SK-N-SH (cell line): ENCODE results near the gene PUSL1. TPM values are rescaled to one million over a fixed set of nuclear protein-coding genes. Genes with fewer than 3 reads are reported as not detected.
A peak's percentile ranks its signal among the peaks of the same experiment; 100 is the strongest.

Experiments
- CTCF ChIA-PET: fragments of 300-600, 350-600 bp; formaldehyde crosslinking; extraction: SDS; loops from one replicate; lab custom pipeline; 2021; lab: Yijun Ruan, JAX
- POLR2A ChIA-PET: fragments of 350-600 bp; sonication (Branson Sonifier 250); formaldehyde crosslinking; extraction: SDS; loops from one replicate; lab custom pipeline; 2020; ENCODE audit warnings: antibody characterized with exemption, inconsistent platforms; lab: Yijun Ruan, JAX
- DNase-seq: peaks from one replicate; pipeline ENCODE4 v3.0.0; 2012
- H2AFZ ChIP-seq: fragments of 200-600 bp; sonication (generic); 2 replicates; pipeline ENCODE4 v1.8.1; 2016; ENCODE audit warnings: antibody characterized with exemption, mild to moderate bottlenecking, low read depth
- H3F3A ChIP-seq: fragments of 200-600 bp; sonication (generic); replicated peaks from 2 replicates; pipeline ENCODE3; 2016; ENCODE audit warnings: antibody characterized with exemption, mild to moderate bottlenecking; ENCODE audit not compliant: insufficient read depth
- H3K27ac ChIP-seq, 2 experiments: fragments of 200-500 bp in 1 of 2; fragments of 200-600 bp in 1 of 2; sonication (Bioruptor generic) in 1 of 2; sonication (generic), shearing (Covaris generic) in 1 of 2; 2 replicates each; pipeline versions ENCODE4 v1.5.1 to v1.6.1; 2014 to 2016; ENCODE audit warnings: low read depth in 2 of 2, inconsistent platforms in 1 of 2, low read length in 1 of 2, mild to moderate bottlenecking in 1 of 2, mixed read lengths in 1 of 2
- H3K27me3 ChIP-seq: fragments of 200-600 bp; sonication (generic), shearing (Covaris generic); 2 replicates; pipeline ENCODE4 v1.6.1; 2016; ENCODE audit warnings: mixed run types; ENCODE audit not compliant: insufficient read depth
- H3K36me3 ChIP-seq, 2 experiments: fragments of 200-500 bp in 1 of 2; fragments of 200-600 bp in 1 of 2; sonication (Bioruptor generic) in 1 of 2; sonication (generic) in 1 of 2; replicated peaks in 1 of 2; 2 replicates each; pipeline versions ENCODE3 to v1.5.1; 2014 to 2016; ENCODE audit warnings: low read length in 1 of 2, mild to moderate bottlenecking in 1 of 2; ENCODE audit not compliant: insufficient read depth in 2 of 2, control insufficient read depth in 1 of 2
- H3K4me1 ChIP-seq, 2 experiments: fragments of 200-500 bp in 1 of 2; fragments of 200-600 bp in 1 of 2; sonication (Bioruptor generic) in 1 of 2; sonication (generic), shearing (Covaris generic) in 1 of 2; 2 replicates each; pipeline versions ENCODE4 v1.5.1 to v1.6.1; 2014 to 2016; ENCODE audit warnings: low read depth in 1 of 2, low read length in 1 of 2, mixed run types in 1 of 2; ENCODE audit not compliant: insufficient read depth in 2 of 2, control insufficient read depth in 1 of 2
- H3K4me2 ChIP-seq: fragments of 200-600 bp; sonication (generic), shearing (Covaris generic); 2 replicates; pipeline ENCODE4 v1.6.1; 2017; ENCODE audit warnings: mixed run types
- H3K4me3 ChIP-seq, 2 experiments: fragments of 200-500 bp in 1 of 2; fragments of 200-600 bp in 1 of 2; sonication (Bioruptor generic) in 1 of 2; sonication (generic), shearing (Covaris generic) in 1 of 2; 2 replicates each; pipeline versions ENCODE4 v1.5.1 to v1.8.1; 2014 to 2016; ENCODE audit warnings: low read depth in 2 of 2, inconsistent platforms in 1 of 2, low read length in 1 of 2, mild to moderate bottlenecking in 1 of 2, mixed read lengths in 1 of 2, moderate library complexity in 1 of 2
- H3K79me2 ChIP-seq: fragments of 200-600 bp; sonication (generic); 2 replicates; pipeline ENCODE4 v1.8.1; 2017; ENCODE audit warnings: mild to moderate bottlenecking; ENCODE audit not compliant: insufficient read depth
- H3K9ac ChIP-seq: fragments of 200-600 bp; sonication (generic); 2 replicates; pipeline ENCODE4 v1.6.1; 2017; ENCODE audit warnings: mixed run types
- H3K9me2 ChIP-seq: fragments of 200-600 bp; sonication (generic); 2 replicates; pipeline ENCODE4 v1.6.1; 2017; ENCODE audit warnings: mixed run types
- H3K9me3 ChIP-seq: fragments of 200-600 bp; sonication (generic); 2 replicates; pipeline ENCODE4 v1.6.1; 2017; ENCODE audit warnings: mixed run types, mild to moderate bottlenecking, moderate library complexity
- H4K20me1 ChIP-seq: fragments of 200-600 bp; sonication (generic); 2 replicates; pipeline ENCODE4 v1.6.1; 2017; ENCODE audit warnings: mild to moderate bottlenecking, mixed run types; ENCODE audit not compliant: insufficient read depth
- CHD2 ChIP-seq: fragments of 150-350 bp; IDR thresholded peaks from 2 replicates; pipeline ENCODE4 v1.6.1; 2018; ENCODE audit warnings: low read length; ENCODE audit not compliant: partially characterized antibody
- ELF1 ChIP-seq: IDR thresholded peaks from 2 replicates; pipeline ENCODE4 v1.4.0; 2012
- EZH2phosphoT487 ChIP-seq: fragments of 200-600 bp; sonication (generic); IDR thresholded peaks from 2 replicates; pipeline ENCODE4 v1.6.1; 2017; ENCODE audit warnings: low read depth, mixed run types, mild to moderate bottlenecking, antibody characterized with exemption, moderate library complexity, borderline replicate concordance
- FOXM1 ChIP-seq: IDR thresholded peaks from 2 replicates; pipeline ENCODE4 v1.4.0; 2012; ENCODE audit warnings: low read depth, mild to moderate bottlenecking
- GABPA ChIP-seq: IDR thresholded peaks from 2 replicates; pipeline ENCODE4 v1.4.0; 2012; ENCODE audit warnings: low read depth, mild to moderate bottlenecking
- JUND ChIP-seq: IDR thresholded peaks from 2 replicates; pipeline ENCODE4 v1.4.0; 2012
- MXI1 ChIP-seq: IDR thresholded peaks from 2 replicates; pipeline ENCODE4 v1.6.1; 2012; ENCODE audit warnings: mild to moderate bottlenecking, low read depth, low read length, improper control_type of control experiment
- NRF1 ChIP-seq: IDR thresholded peaks from 2 replicates; pipeline ENCODE4 v1.6.1; 2012; ENCODE audit warnings: low read depth, mild to moderate bottlenecking, low read length
- RXRA ChIP-seq: IDR thresholded peaks from 2 replicates; pipeline ENCODE4 v1.4.0; 2012; ENCODE audit warnings: low read depth, mild to moderate bottlenecking, borderline replicate concordance
- SIN3A ChIP-seq: IDR thresholded peaks from 2 replicates; pipeline ENCODE4 v1.6.1; 2012; ENCODE audit warnings: low read depth, mild to moderate bottlenecking, low read length, moderate library complexity, borderline replicate concordance
- SMC3 ChIP-seq: IDR thresholded peaks from 2 replicates; pipeline ENCODE4 v1.6.1; 2012; ENCODE audit warnings: low read depth, low read length, improper control_type of control experiment
- TAF1 ChIP-seq: IDR thresholded peaks from 2 replicates; pipeline ENCODE4 v1.6.1; 2012; ENCODE audit warnings: low read depth, mild to moderate bottlenecking, low read length, moderate library complexity, borderline replicate concordance
- TCF12 ChIP-seq: IDR thresholded peaks from 2 replicates; pipeline ENCODE4 v1.4.0; 2012
- USF2 ChIP-seq: fragments of 150-350 bp; IDR thresholded peaks from 2 replicates; pipeline ENCODE4 v1.6.1; 2017; ENCODE audit warnings: antibody characterized with exemption, low read length, low read depth, borderline replicate concordance
- YY1 ChIP-seq: IDR thresholded peaks from 2 replicates; pipeline ENCODE4 v1.4.0; 2012; ENCODE audit warnings: low read depth, mild to moderate bottlenecking
- ZBTB33 ChIP-seq: IDR thresholded peaks from 2 replicates; pipeline ENCODE4 v1.4.0; 2012; ENCODE audit warnings: low read depth, borderline replicate concordance
- WGBS: methylation state at CpG from one replicate; pipeline ENCODE4 v1.1.6; 2017; ENCODE audit warnings: low lambda C conversion rate; 5-methylcytosine and 5-hydroxymethylcytosine counted together
- polyA plus RNA-seq, 3 experiments: library from polyadenylated mRNA; depleted of rRNA; stranded (reverse); fragments of >200 nt; gene quantifications; 2 replicates each; pipeline ENCODE4 v1.2.3, GENCODE V29; 2012

The PUSL1 gene
- polyA plus RNA-seq, 1 of the 3 experiments (the other 2 are of a cell fraction) = 19.0 TPM

GRCh38 chr1:1284221-1285101, 23.9 kb upstream of the PUSL1 start:
- Histone ChIP-seq H3K4me1 (peaks cover 0 to 9% of the 10 kb centered on the region in 2 experiments; a peak in 1 of 4 replicates), H4K20me1 (no peaks in the 10 kb centered on the region), H2AFZ (no peak overlapping the region), H3K9me3 (no peaks in the 10 kb centered on the region), H3K9me2 (no peaks in the 10 kb centered on the region), H3K4me3 (no peak overlapping the region), H3K9ac (no peak overlapping the region), H3K27me3 (no peaks in the 10 kb centered on the region), H3F3A (no peaks in the 10 kb centered on the region), H3K79me2 (no peaks in the 10 kb centered on the region)
- WGBS = 82% methylated on average over 8 of the region's 32 CpGs
- peak; percentile 50 for DNase-seq
- CTCF ChIA-PET = interaction anchor here (0.8 to 1.7 kb wide), 5 partner anchors 8 to 252 kb away, joined by 3 to 4 read pairs (median 3); partner anchors contain the start of gene C1QTNF12
- POLR2A ChIA-PET = no interaction called here
- TF ChIP-seq RXRA = no peak
- TF ChIP-seq FOXM1 = no peak
- TF ChIP-seq MXI1 = no peak
- no peak for TF ChIP-seq TAF1
- TF ChIP-seq USF2 = no peak
- TF ChIP-seq ELF1 = no peak
- no peak for TF ChIP-seq SIN3A
- no peak for TF ChIP-seq NRF1
- no peak for TF ChIP-seq ZBTB33
- TF ChIP-seq, all 33 proteins: peak for 0
- Histone ChIP-seq H3K36me3 (no peaks in the 10 kb centered on the region), H3K27ac (no peak overlapping the region), H3K4me2 (no peak overlapping the region)

- Histone ChIP-seq H3F3A (no peaks in the 10 kb centered on the region), H3K9me3 (no peaks in the 10 kb centered on the region), H3K9me2 (no peaks in the 10 kb centered on the region), H2AFZ (no peak overlapping the region), H3K36me3 (no peaks in the 10 kb centered on the region), H3K4me2 (no peak overlapping the region), H4K20me1 (no peaks in the 10 kb centered on the region), H3K27me3 (no peaks in the 10 kb centered on the region), H3K27ac (no peak overlapping the region), H3K4me3 (no peak overlapping the region), H3K9ac (no peak overlapping the region), H3K4me1 (peaks cover 0 to 9% of the 10 kb centered on the region in 2 experiments; a peak in 1 of 4 replicates), H3K79me2 (no peaks in the 10 kb centered on the region)
- WGBS = no CpG with 5 or more reads among the region's 22 CpGs
- TF ChIP-seq EZH2phosphoT487 (no peak), CHD2 (no peak), USF2 (no peak), SMC3 (no peak), GABPA (no peak), TCF12 (no peak), YY1 (no peak), JUND (no peak)
- POLR2A ChIA-PET = no interaction called here
- CTCF ChIA-PET = interaction anchor here (0.8 to 1.9 kb wide), 4 partner anchors 10 to 253 kb away, joined by 3 to 4 read pairs (median 4); partner anchors contain the start of gene C1QTNF12
- no peak for DNase-seq
Observed at GRCh38 chr1:1285102-1285571, 23.3 kb upstream of the PUSL1 start.
